HCT116 (cell line): ENCODE measurements around the gene NPDC1. TPM values are rescaled to one million over a fixed set of nuclear protein-coding genes. Genes with fewer than 3 reads are reported as not detected.

Source experiments
- ATAC-seq: fragments of 200-7000 bp; cut with Tn5 transposase; 2 replicates; pipeline ENCODE4 v1.9.1; 2020; ENCODE audit warnings: mild to moderate bottlenecking, moderate library complexity
- BruUV-seq: library from RNA; stranded (reverse); fragments of 400-500 nt; replicated peaks from 2 replicates; lab custom pipeline; 2021; lab: Mats Ljungman, UMichigan
- CTCF ChIA-PET: fragments of 300-600 bp; sonication (Branson Sonifier 250); formaldehyde crosslinking; loops from one replicate; lab custom pipeline; 2021; ENCODE audit warnings: antibody characterized with exemption; lab: Charles Lee
- POLR2A ChIA-PET: fragments of 300-600, 350-600 bp; sonication (Branson Sonifier 250); formaldehyde crosslinking; loops from one replicate; lab custom pipeline; 2021; ENCODE audit warnings: antibody characterized with exemption; lab: Charles Lee
- RAD21 ChIA-PET, 2 experiments: fragments of 300-600 bp; sonication (Branson Sonifier 250); formaldehyde crosslinking; loops; one replicate each; lab custom pipeline; 2023; ENCODE audit warnings: low total read pairs in 2 of 2; ENCODE audit not compliant: uncharacterized antibody in 2 of 2, unreplicated experiment in 2 of 2, low non-redundant PET in 1 of 2; lab: Charles Lee
- DNase-seq: peaks from one replicate; pipeline ENCODE4 v3.0.0-alpha.2; 2010; ENCODE audit warnings: low read depth, low spot score
- H2AFZ ChIP-seq: fragments of 200-600 bp; shearing (Covaris generic), sonication (generic); 2 replicates; pipeline ENCODE4 v1.6.1; 2017; ENCODE audit warnings: low read depth, mixed run types, mixed read lengths, antibody characterized with exemption, low read length; ENCODE audit not compliant: poor library complexity, severe bottlenecking
- H3K27ac ChIP-seq: 2 replicates; pipeline ENCODE4 v1.5.1; 2012; ENCODE audit warnings: low read depth, low read length
- H3K27me3 ChIP-seq: fragments of 200-600 bp; sonication (generic); 2 replicates; pipeline ENCODE4 v1.6.1; 2016; ENCODE audit warnings: mixed run types, low read length, mixed read lengths; ENCODE audit not compliant: insufficient read depth
- H3K36me3 ChIP-seq, 2 experiments: fragments of 200-500 bp in 1 of 2; fragments of 200-600 bp in 1 of 2; sonication (Bioruptor generic) in 1 of 2; sonication (generic) in 1 of 2; 2 replicates each; pipeline versions ENCODE4 v1.5.1 to v1.6.1; 2014 to 2016; ENCODE audit warnings: low read length in 2 of 2, inconsistent platforms in 1 of 2, mixed read lengths in 1 of 2, mixed run types in 1 of 2; ENCODE audit not compliant: insufficient read depth in 2 of 2, control insufficient read depth in 1 of 2
- H3K4me1 ChIP-seq, 2 experiments: fragments of 200-600 bp in 1 of 2; sonication (generic) in 1 of 2; 2 replicates each; pipeline versions ENCODE4 v1.5.1 to v1.6.1; 2012 to 2017; ENCODE audit warnings: low read length in 2 of 2, inconsistent platforms in 1 of 2, mild to moderate bottlenecking in 1 of 2, mixed read lengths in 1 of 2, mixed run types in 1 of 2, moderate library complexity in 1 of 2; ENCODE audit not compliant: insufficient read depth in 2 of 2, control insufficient read depth in 1 of 2
- H3K4me2 ChIP-seq: fragments of 200-600 bp; sonication (generic); 2 replicates; pipeline ENCODE4 v1.6.1; 2017; ENCODE audit warnings: mixed run types, low read length, mixed read lengths
- H3K4me3 ChIP-seq, 2 experiments: fragments of 200-600 bp in 1 of 2; sonication (generic) in 1 of 2; replicated peaks in 1 of 2; 2 replicates each; pipeline ENCODE4 v1.5.1; 2011 to 2016; ENCODE audit warnings: low read length in 2 of 2, control low read depth in 1 of 2, low read depth in 1 of 2, mild to moderate bottlenecking in 1 of 2, mixed read lengths in 1 of 2, mixed run types in 1 of 2
- H3K79me2 ChIP-seq: fragments of 200-600 bp; sonication (generic); 2 replicates; pipeline ENCODE4 v1.6.1; 2017; ENCODE audit warnings: mild to moderate bottlenecking, mixed run types, low read length, moderate library complexity, mixed read lengths; ENCODE audit not compliant: insufficient read depth
- H3K9ac ChIP-seq: fragments of 200-600 bp; sonication (generic); 2 replicates; pipeline ENCODE4 v1.6.1; 2016; ENCODE audit warnings: low read length, mixed read lengths
- H3K9me2 ChIP-seq: fragments of 200-600 bp; sonication (generic), shearing (Covaris generic); 2 replicates; pipeline ENCODE4 v1.6.1; 2017; ENCODE audit warnings: mixed run types, mild to moderate bottlenecking, moderate library complexity; ENCODE audit not compliant: insufficient read depth
- H3K9me3 ChIP-seq, 2 experiments: fragments of 200-500 bp in 1 of 2; fragments of 200-600 bp in 1 of 2; sonication (Bioruptor generic) in 1 of 2; sonication (generic) in 1 of 2; 2 replicates each; pipeline ENCODE4 v1.6.1; 2014 to 2017; ENCODE audit warnings: low read length in 2 of 2, mixed read lengths in 2 of 2, inconsistent platforms in 1 of 2, low read depth in 1 of 2, mild to moderate bottlenecking in 1 of 2, mixed run types in 1 of 2, moderate library complexity in 1 of 2; ENCODE audit not compliant: control insufficient read depth in 1 of 2, insufficient read depth in 1 of 2
- H4K20me1 ChIP-seq: fragments of 200-600 bp; sonication (generic), shearing (Covaris generic); 2 replicates; pipeline ENCODE4 v1.6.1; 2017; ENCODE audit warnings: mixed run types, mild to moderate bottlenecking, moderate library complexity; ENCODE audit not compliant: insufficient read depth
- EZH2 ChIP-seq: fragments of 200-600 bp; sonication (generic); IDR thresholded peaks from 2 replicates; pipeline ENCODE4 v1.6.1; 2017; ENCODE audit warnings: antibody characterized with exemption, mixed run types
- POLR2A ChIP-seq: IDR thresholded peaks from 2 replicates; pipeline ENCODE4 v1.7.0; 2011; ENCODE audit warnings: borderline replicate concordance; ENCODE audit not compliant: insufficient read depth, insufficient read length; ENCODE audit errors: extremely low read depth
- SIN3A ChIP-seq: IDR thresholded peaks from 2 replicates; pipeline ENCODE4 v1.6.1; 2012; ENCODE audit warnings: low read depth
- SP1 ChIP-seq: IDR thresholded peaks from 2 replicates; pipeline ENCODE4 v1.6.1; 2012; ENCODE audit warnings: low read depth
- SRF ChIP-seq: IDR thresholded peaks from 2 replicates; pipeline ENCODE4 v1.6.1; 2012; ENCODE audit warnings: low read depth
- ZFX ChIP-seq: fragments of 450-650 bp; IDR thresholded peaks from 2 replicates; pipeline ENCODE4 v1.6.1; 2017
- ZNF274 ChIP-seq: fragments of 200-500 bp; sonication (Bioruptor generic); IDR thresholded peaks from 2 replicates; pipeline ENCODE4 v1.6.1; 2014; ENCODE audit warnings: mild to moderate bottlenecking, low read depth, low read length, inconsistent platforms
- intact Hi-C: fragments of 100-400 bp; cut with micrococcal nuclease; formaldehyde crosslinking; loops from 2 replicates; pipeline ENCODE4 v1.10.0; 2022
- total RNA-seq: library from RNA; stranded (reverse); gene quantifications from one replicate; pipeline ENCODE4 v1.2.1, GENCODE V29; 2021; ENCODE audit not compliant: unreplicated experiment

Gene NPDC1
- total RNA-seq, 1 experiment from 2014 or later, result 98.8 TPM

DNA sequence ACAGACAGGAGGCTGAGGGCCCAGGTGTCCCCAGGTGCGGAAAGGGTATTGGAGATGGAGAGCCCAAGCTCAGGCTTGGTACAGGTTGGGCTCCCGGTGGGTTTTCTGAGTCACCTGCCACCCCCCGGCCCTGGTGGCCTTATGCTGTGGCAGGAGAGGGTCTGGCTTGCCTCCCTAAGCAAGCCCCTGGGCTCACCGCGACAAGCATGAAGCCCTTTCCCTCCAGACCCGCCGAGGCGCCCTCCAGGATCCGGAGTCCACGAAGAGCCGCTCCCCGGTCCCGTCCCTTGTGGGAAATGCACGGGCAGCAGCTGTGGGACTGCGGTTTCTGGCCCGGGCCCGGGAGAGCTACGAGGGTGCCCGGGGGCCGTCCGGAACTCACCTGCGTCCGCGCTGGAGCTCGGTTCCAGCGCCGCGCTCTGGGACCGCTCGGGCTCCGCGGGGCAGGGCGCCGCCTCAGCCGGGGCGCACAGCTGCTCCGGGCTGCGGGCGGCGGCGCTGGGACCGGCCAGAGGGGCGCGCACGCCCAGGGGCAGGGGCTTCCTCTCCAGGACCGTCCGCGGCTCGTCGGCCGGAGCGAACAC is 23.6 kb upstream of the NPDC1 start:
- H3K27ac ChIP-seq, result peak overlapping the region; percentile 64
- no peak overlapping the region for H2AFZ ChIP-seq
- H3K9me2 ChIP-seq, result no peaks in the 10 kb centered on the region
- H3K9me3 ChIP-seq, result no peaks in the 10 kb centered on the region
- CTCF ChIA-PET, result interaction anchor here (0.6 to 4.7 kb wide), 11 partner anchors 7 to 171 kb away, joined by 3 to 49 read pairs (median 8); partner anchors contain the start of genes MAN1B1, NPDC1, RNF224 and TUBB4B
- TF ChIP-seq ZFX (no peak), SIN3A (no peak), SP1 (no peak), POLR2A (no peak), EZH2 (no peak), SRF (no peak), ZNF274 (no peak)
- H3K9ac ChIP-seq, result peak overlapping the region; percentile 89
- H4K20me1 ChIP-seq, result no peaks in the 10 kb centered on the region; the same call in 1 of the 2 replicates
- H3K4me1 ChIP-seq, result peaks cover 24 to 39% of the 10 kb centered on the region in 2 experiments
- peak overlapping the region; percentile 93 for H3K4me2 ChIP-seq
- no TSS peak for BruUV-seq
- ATAC-seq (no peak), DNase-seq (no peak)
- H3K36me3 ChIP-seq, result peaks cover 0 to 8% of the 10 kb centered on the region in 2 experiments; a peak in 1 of 4 replicates
- no peaks in the 10 kb centered on the region for H3K27me3 ChIP-seq
- RAD21 ChIA-PET, result interaction anchor here in 1 of 2 experiments (1.0 to 1.2 kb wide), 2 partner anchors 23 to 36 kb away, joined by 3 to 4 read pairs; no protein-coding TSS in a partner anchor
- peaks cover 47% of the 10 kb centered on the region for H3K79me2 ChIP-seq
- intact Hi-C loops, result no loop called here
- H3K4me3 ChIP-seq, result peak overlapping the region; percentile 80 to 82
- POLR2A ChIA-PET, result interaction anchor here (1.0 to 5.1 kb wide), 4 partner anchors 12 to 122 kb away, joined by 3 to 43 read pairs (median 5); partner anchors contain the start of gene MAN1B1
